ENCODE results near the gene SH3TC1. TPM values are rescaled to one million over a fixed set of nuclear protein-coding genes. Genes with fewer than 3 reads are reported as not detected.

SH3TC1 gene
- total and polyA plus RNA-seq, 2 of the 8 experiments (the other 6 are each of a cell fraction or from before 2014, with no cell fraction given) = 0.15 TPM; not detected in 1

DNA sequence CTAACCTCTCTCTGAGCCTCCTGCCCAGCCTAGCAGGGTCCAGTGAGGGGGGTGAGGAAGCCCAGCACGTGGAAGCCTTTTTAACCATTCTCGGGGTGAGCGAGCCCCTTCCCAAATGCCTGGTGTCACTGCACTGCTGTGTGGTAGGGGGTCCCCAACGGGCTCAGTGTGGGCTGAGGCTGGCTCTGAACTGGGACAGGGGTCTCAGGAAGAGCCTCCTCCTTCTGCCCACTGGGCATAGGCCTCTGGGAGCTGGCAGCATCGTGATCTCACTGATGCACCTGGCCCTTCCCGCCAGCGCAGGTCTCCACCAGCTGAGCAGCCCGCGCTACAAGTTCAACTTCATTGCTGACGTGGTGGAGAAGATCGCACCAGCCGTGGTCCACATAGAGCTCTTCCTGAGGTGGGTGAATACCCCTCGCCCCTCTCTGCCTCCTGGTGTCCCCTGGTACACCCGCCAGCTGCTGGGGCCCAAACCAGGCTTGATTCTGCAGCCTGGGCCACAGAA lies 83.1 kb downstream of the SH3TC1 start:
- H2BK20ac ChIP-seq (ENCODE audit: low read length) = no peak overlapping the region
- H2AK5ac ChIP-seq (ENCODE audit: low read depth, low read length) = no peak overlapping the region
- H3K27ac ChIP-seq (ENCODE audit: low read depth, low read length) = no peak overlapping the region
- no peak overlapping the region for H3K56ac ChIP-seq (replicated peaks; ENCODE audit: insufficient read length, low read depth, low read length)
- H4K8ac ChIP-seq (ENCODE audit: extremely low read depth, insufficient read depth, low read length) = no peak overlapping the region
- ChIA-PET CTCF (ENCODE audit: partially characterized antibody) (interaction anchor here (0.5 to 3.7 kb wide), 9 partner anchors 11 to 438 kb away, joined by 3 to 14 read pairs (median 4); no protein-coding TSS in a partner anchor), POLR2A (ENCODE audit: partially characterized antibody) (interaction anchor here (1.6 kb wide), 1 partner anchor 11 kb away, joined by 4 read pairs; no protein-coding TSS in a partner anchor)
- FAIRE-seq (no peak), DNase-seq (ENCODE audit: low read depth in 1 of 2, low spot score in 2 of 2) (no peak)
- no peaks in the 10 kb centered on the region for H3K79me2 ChIP-seq (ENCODE audit: control insufficient read depth in 1 of 2, insufficient read depth in 2 of 2, low read length in 2 of 2)
- H3K4ac ChIP-seq (replicated peaks; ENCODE audit: insufficient read length, low read depth, low read length) = no peak overlapping the region
- peaks cover 0 to 3% of the 10 kb centered on the region in 2 experiments for H4K20me1 ChIP-seq (replicated peaks in 1 of 2; ENCODE audit: control insufficient read depth in 1 of 2, insufficient read depth in 2 of 2, low read length in 2 of 2)
- H3K9ac ChIP-seq (replicated peaks in 1 of 4; ENCODE audit: extremely low read depth in 1 of 4, low read depth in 3 of 4, low read length in 3 of 4) = no peak overlapping the region
- H3K14ac ChIP-seq (ENCODE audit: insufficient read length) = no peak overlapping the region
- H2BK120ac ChIP-seq (replicated peaks; ENCODE audit: low read depth, low read length) = no peak overlapping the region
- H3K9me3 ChIP-seq (ENCODE audit: insufficient read depth in 2 of 2, low read depth in 1 of 2, low read length in 1 of 2) = no peaks in the 10 kb centered on the region
- no peak overlapping the region for H2BK15ac ChIP-seq (ENCODE audit: low read length)
- WGBS, 2 experiments (ENCODE audit: extremely low coverage in 1 of 2, insufficient coverage in 1 of 2, insufficient read length in 1 of 2, insufficient replicate concordance in 2 of 2, low coverage in 1 of 2, low lambda C conversion rate in 2 of 2, missing lambda C conversion rate in 1 of 2) = 93% methylated on average over 14 of the region's 14 CpGs; no CpG with 5 or more reads in 1 of the 2 experiments
- H3K4me3 ChIP-seq (ENCODE audit: extremely low read depth in 1 of 4, insufficient read depth in 2 of 4, low read depth in 3 of 4, low read length in 4 of 4) = no peak overlapping the region
- no peaks in the 10 kb centered on the region for H3K23me2 ChIP-seq (ENCODE audit: low read depth, low read length)
- H3K27me3 ChIP-seq (replicated peaks in 1 of 4; ENCODE audit: control insufficient read depth in 3 of 4, extremely low read depth in 1 of 4, insufficient read depth in 3 of 4, low read length in 3 of 4) = no peaks in the 10 kb centered on the region
- H4K91ac ChIP-seq (replicated peaks; ENCODE audit: insufficient read length, low read length) = no peak overlapping the region
- no peaks in the 10 kb centered on the region for H3K79me1 ChIP-seq (ENCODE audit: low read depth, low read length)
- H3K18ac ChIP-seq (ENCODE audit: extremely low read depth, low read length) = no peak overlapping the region
- H3K23ac ChIP-seq (ENCODE audit: insufficient read length) = no peak overlapping the region
- no peak overlapping the region for H3K4me2 ChIP-seq (ENCODE audit: insufficient read depth in 1 of 2, low read depth in 2 of 2, low read length in 2 of 2)
- H2BK5ac ChIP-seq (ENCODE audit: low read depth, low read length) = no peak overlapping the region
- H2BK12ac ChIP-seq (ENCODE audit: low read depth, low read length) = no peak overlapping the region
- no peaks in the 10 kb centered on the region for H3K4me1 ChIP-seq (replicated peaks in 1 of 4; ENCODE audit: control insufficient read depth in 3 of 4, insufficient read depth in 4 of 4, low read length in 3 of 4)
- no peaks in the 10 kb centered on the region for H3K36me3 ChIP-seq (ENCODE audit: control insufficient read depth in 2 of 4, insufficient read depth in 4 of 4, low read length in 3 of 4)
- H2AFZ ChIP-seq (ENCODE audit: low read length) = no peak overlapping the region
- no peak overlapping the region for H4K5ac ChIP-seq (ENCODE audit: insufficient read length, low read depth, low read length)
- TF ChIP-seq, protein P1, sequence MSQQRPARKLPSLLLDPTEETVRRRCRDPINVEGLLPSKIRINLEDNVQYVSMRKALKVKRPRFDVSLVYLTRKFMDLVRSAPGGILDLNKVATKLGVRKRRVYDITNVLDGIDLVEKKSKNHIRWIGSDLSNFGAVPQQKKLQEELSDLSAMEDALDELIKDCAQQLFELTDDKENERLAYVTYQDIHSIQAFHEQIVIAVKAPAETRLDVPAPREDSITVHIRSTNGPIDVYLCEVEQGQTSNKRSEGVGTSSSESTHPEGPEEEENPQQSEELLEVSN (IDR thresholded peaks at IDR 0.05) = no peak
- TF ChIP-seq GABPA (IDR thresholded peaks at IDR 0.05; ENCODE audit: borderline replicate concordance, insufficient read depth, low read length) = no peak
- no peak for TF ChIP-seq TCF12 (IDR thresholded peaks at IDR 0.05; ENCODE audit: low read depth, low read length)
- no peak for TF ChIP-seq HDAC6 (IDR thresholded peaks at IDR 0.05; ENCODE audit: low read depth, low read length)
- no peak for TF ChIP-seq TAF7 (optimal IDR thresholded peaks at IDR 0.05; ENCODE audit: borderline replicate concordance, low read depth, low read length)
- TF ChIP-seq BCL11A (IDR thresholded peaks at IDR 0.05; ENCODE audit: low read depth in 2 of 2, low read length in 2 of 2) = no peak
- no peak for TF ChIP-seq NANOG (IDR thresholded peaks at IDR 0.05; ENCODE audit: insufficient read depth, low read depth, low read length, poor library complexity, severe bottlenecking)
- TF ChIP-seq KDM4A (IDR thresholded peaks at IDR 0.05; ENCODE audit: low read depth, low read length, severe bottlenecking) = no peak
- TF ChIP-seq SUZ12 (IDR thresholded peaks at IDR 0.05; ENCODE audit: low read length) = no peak
- TF ChIP-seq YY1 (IDR thresholded peaks at IDR 0.05; ENCODE audit: low read depth, low read length) = no peak
- no peak for TF ChIP-seq RFX5 (IDR thresholded peaks at IDR 0.05; ENCODE audit: borderline replicate concordance, low read depth, low read length)
- TF ChIP-seq JUND (IDR thresholded peaks at IDR 0.05; ENCODE audit: low read length) = no peak
- no peak for TF ChIP-seq EZH2 (IDR thresholded peaks at IDR 0.05; ENCODE audit: low read depth, low read length, severe bottlenecking)
